NCI-H2196 (cell line): ENCODE results near the gene NOP56.

Experiments
- DNase-seq: peaks from one replicate; lab custom pipeline; 2025; ENCODE audit not compliant: unreplicated experiment; lab: John Stamatoyannopoulos, UW

Gene NOP56

DNA sequence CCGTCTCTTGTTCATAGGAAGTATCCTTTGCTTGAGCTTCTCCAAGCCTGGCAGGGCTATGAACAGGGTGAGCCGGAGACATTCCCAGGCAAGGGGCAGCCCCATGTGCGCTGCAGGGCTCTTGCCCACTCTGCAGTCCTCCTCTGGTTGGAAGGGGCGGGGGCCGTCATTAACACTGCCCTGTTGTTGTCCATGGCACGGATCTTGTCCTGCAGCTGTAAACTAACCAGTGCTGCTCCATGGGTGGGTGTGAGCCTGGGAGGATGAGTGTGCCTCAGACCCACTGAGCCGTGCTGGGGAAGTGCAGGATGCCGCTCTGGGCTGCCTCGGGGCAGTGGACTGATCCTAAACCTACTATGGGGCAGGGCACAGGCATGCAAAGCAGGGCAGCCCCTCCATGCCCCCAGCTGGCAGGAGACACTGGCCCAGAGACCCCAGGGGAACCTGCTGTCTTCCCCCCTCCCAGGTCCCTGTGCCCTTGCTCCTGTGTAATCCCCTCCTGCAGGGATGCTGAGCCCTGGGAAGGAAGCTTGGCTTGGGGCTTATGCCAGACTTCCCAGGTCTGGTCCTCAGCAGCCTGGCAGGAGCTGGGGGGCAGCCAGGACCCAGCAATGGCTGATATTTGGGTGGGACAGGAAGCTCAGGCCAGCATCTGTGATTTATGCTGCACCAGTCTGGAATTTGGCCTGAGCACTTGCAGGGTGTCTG lies 48.6 kb downstream of the NOP56 start:
- no peak for DNase-seq

DNA sequence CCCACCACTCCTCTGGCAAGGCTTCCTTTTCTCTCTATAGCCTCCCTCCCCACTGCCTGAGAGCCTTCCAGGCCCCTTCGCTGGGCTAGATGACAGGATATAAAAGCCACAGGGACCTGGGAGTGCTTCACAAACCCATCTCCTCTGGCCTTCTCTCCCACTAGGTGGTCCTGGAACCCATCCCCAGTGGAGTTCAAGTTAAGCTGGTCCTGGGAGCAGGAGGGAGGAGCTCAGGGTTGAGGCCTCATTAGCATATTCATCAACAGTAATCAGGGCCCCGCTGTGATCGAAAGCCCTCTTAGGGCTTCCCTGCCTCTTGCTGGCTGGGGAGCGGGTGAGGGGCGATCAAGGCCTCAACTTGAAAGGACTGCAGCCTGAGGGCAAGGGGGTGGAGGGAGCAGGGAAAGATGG lies 49.2 kb downstream of the NOP56 start:
- no peak for DNase-seq

DNA sequence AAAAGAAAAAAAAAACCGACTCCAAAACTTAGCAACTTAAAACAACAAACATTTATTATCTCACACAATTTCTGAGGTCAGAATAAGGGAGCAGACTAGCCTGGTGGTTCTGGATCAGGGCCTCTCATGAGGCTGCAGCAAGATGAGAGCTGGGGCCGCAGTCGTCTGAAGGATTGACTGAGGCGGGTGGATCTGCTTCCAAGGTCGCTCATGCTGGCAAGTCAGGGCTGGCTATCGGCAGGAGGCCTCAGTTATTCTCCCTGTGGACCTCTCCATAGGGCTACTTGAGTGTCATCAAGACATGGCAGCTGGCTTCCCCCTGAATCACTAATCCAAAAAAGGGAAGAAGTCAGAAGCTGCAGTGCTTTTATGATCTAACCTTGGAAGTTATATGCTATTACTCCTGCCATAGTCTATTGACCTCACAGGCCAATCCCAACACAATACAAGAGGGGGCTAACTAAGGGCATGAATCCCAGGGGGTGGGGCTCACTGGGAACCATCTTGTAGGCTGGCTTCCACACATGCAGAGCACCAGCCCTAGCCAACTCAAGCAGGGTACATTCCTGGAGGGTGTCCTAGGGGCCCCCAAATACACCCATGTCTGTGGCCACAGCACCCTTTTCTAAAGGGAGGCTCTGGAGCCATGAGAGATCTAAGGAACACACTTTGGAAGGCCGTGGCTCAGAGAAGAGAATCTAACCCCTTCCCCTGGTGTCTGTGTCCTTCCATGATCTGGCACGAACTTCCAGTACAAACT lies 51.5 kb downstream of the NOP56 start:
- DNase-seq = no peak

DNA sequence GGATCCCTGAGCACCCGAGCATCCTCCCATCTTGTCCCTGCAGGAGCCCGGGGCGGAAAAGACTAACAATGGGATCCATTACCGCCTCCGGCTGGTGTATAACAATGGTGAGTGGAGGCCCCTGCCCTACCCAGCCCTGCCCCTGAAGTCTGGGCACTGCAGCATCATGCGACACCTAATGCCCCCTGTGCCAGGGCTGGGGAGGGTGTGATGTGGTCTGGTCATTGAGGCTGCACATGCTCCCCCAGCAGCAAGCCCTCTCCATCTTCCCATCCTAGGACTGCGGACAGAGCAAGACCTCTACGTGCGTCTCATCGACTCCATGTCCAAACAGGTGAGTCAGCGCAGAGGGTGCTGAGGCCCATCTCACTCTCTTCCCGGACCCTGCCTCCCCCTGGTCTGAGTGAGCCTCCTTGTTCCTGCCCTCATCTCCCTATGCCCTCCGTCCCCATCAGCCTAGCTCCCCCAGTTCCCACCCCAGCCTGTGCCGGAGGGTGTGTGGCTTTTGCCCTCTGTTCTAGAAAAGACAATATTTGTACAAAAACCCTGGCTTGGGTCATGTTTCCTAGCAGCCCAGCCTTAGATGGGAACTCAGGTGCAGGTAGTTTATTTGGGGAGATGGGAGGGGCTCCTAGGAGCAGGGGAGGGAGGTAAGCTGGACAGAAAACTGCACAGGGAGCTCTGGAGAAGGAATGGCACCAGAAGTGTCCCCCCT lies 53.7 kb downstream of the NOP56 start:
- DNase-seq = no peak

DNA sequence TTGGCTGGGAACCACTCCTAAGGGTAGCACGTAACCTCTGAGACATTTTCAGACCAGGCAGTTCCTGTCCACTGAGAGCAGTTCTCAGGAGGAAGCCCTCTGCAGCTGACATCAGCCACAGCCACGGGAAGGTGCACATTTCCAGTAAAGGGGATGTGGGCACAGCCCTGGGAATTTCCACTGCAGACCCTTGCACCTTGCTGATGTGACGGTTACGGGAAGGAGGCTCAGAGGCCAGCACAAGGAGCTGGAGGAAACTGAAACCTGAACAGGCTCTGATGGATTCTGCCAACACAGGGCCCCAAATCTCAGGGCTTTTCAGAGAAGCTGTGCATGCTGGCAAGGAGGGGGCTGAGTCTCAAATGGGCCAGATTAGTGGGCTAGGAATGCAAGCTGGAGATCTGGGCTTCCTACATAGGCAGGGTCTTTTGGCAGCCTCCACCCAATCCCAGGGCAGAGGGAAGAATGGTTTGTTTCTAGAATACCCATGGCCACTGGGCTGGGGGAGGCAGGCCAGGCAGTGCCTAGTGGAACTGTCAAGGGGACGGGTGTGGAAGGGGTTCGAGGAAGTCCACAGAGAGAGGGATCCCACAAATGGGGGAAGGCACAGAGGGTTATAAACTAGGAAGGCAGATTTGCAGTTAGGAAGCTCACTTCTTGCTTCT lies 54.4 kb downstream of the NOP56 start:
- no peak for DNase-seq

DNA sequence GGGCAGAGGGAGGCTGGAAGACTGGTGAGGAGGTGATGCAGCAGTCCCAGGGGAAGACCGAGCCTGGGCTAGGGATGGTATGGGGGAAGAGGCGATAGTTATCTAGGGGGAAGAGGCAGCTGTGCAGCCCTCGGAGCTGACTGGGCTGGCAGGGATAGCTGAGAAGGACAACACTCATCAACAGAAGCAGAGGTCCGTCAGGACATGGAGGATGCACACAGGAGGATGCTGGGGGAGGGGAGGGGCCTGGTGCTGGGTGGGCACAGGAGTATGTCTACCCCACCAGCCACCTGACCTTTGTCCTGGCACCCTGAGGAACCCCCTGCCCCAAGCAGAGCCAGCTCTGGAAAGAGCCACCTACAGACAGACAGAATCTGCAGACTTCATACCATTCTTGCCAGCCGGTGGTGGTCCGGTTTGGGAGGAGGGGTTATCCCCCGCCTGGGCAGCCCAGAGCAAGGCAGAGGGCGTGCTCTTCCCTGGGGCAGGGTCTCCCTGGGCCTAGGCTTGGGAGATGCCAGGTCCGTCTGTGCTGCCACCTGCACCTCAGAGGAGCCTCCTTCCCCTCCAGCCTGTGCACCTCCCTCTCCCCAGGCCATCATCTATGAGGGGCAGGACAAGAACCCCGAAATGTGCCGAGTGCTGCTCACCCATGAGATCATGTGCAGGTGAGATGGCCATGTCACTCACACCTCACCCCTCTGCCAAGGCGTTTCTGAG lies 55.1 kb downstream of the NOP56 start:
- no peak for DNase-seq
